ENCODE measurements around the gene PTAFR.

GRCh38 chr1:28110555-28110954 lies 65.9 kb downstream of the PTAFR start:
- TF ChIP-seq CTCF (IDR thresholded peaks at IDR 0.05; ENCODE audit: insufficient read depth, low read length, poor library complexity, severe bottlenecking) (no peak), EZH2phosphoT487 (conservative IDR thresholded peaks at IDR 0.05; ENCODE audit: low read length) (no peak)
